H1 (cell line): ENCODE measurements around the gene KIF21A. TPM values are rescaled to one million over a fixed set of nuclear protein-coding genes. Genes with fewer than 3 reads are reported as not detected.

ENCODE experiments used
- CHD2 ChIP-seq: IDR thresholded peaks from 2 replicates; pipeline ENCODE4 v1.6.1; 2012; ENCODE audit warnings: low read length, improper control_type of control experiment
- CHD7 ChIP-seq: fragments of 300-600 bp; sonication (generic); IDR thresholded peaks from 2 replicates; pipeline ENCODE4 v1.7.1; 2012; ENCODE audit warnings: low read length, moderate library complexity, mild to moderate bottlenecking, inconsistent platforms; ENCODE audit not compliant: insufficient replicate concordance
- CTBP2 ChIP-seq: IDR thresholded peaks from 2 replicates; pipeline ENCODE4 v1.7.0; 2011; ENCODE audit warnings: borderline replicate concordance, mild to moderate bottlenecking, moderate library complexity, mixed read lengths, low read length; ENCODE audit not compliant: insufficient read depth, insufficient read length
- CTCF ChIP-seq, 3 experiments: IDR thresholded peaks; 1 replicate in 2 of 3; 2 replicates in 1 of 3; pipeline versions ENCODE4 v1.5.1 to v1.6.1; 2011; ENCODE audit warnings: low read length in 3 of 3, mild to moderate bottlenecking in 3 of 3, inconsistent platforms in 2 of 3, low read depth in 1 of 3, moderate library complexity in 1 of 3; ENCODE audit not compliant: insufficient read depth in 1 of 3; ENCODE audit errors: control extremely low read depth in 1 of 3
- GABPA ChIP-seq: IDR thresholded peaks from 2 replicates; pipeline ENCODE4 v1.6.1; 2011; ENCODE audit warnings: mild to moderate bottlenecking, low read length, moderate library complexity, borderline replicate concordance; ENCODE audit not compliant: insufficient read depth
- SIN3A ChIP-seq, 2 experiments: IDR thresholded peaks in 1 of 2; conservative IDR thresholded peaks in 1 of 2; 2 replicates each; pipeline ENCODE4 v1.6.1; 2011 to 2012; ENCODE audit warnings: low read length in 2 of 2, improper control_type of control experiment in 1 of 2, low read depth in 1 of 2, mild to moderate bottlenecking in 1 of 2
- SP1 ChIP-seq: IDR thresholded peaks from 2 replicates; pipeline ENCODE4 v1.6.1; 2011; ENCODE audit warnings: low read depth, low read length
- TAF1 ChIP-seq: IDR thresholded peaks from 2 replicates; pipeline ENCODE4 v1.6.1; 2011; ENCODE audit warnings: mild to moderate bottlenecking, low read depth, low read length
- TBP ChIP-seq: IDR thresholded peaks from 2 replicates; pipeline ENCODE4 v1.6.1; 2011; ENCODE audit warnings: low read depth, low read length, improper control_type of control experiment
- polyA plus RNA-seq, 7 experiments: library from polyadenylated mRNA; depleted of rRNA in 3 of 7; stranded (reverse) in 5 of 7; unstranded in 2 of 7; fragments of >200 nt in 5 of 7; fragments of 200-250 nt in 2 of 7; gene quantifications; 1 replicate in 5 of 7; 2 replicates in 1 of 7; 4 replicates in 1 of 7; pipeline versions ENCODE4 v1.2.1 to v1.2.3, GENCODE V29; 2011 to 2013; ENCODE audit warnings: missing spikeins in 2 of 7, mixed read lengths in 2 of 7
- total RNA-seq: library from RNA; stranded (reverse); fragmentation: NEBNext Ultra II Directional; extraction: Animal tissue kit (Norgen Biotek cat#: 25700); gene quantifications from 2 replicates; pipeline ENCODE4 v1.2.1, GENCODE V29; 2021

The KIF21A gene
- total and polyA plus RNA-seq, 2 of the 8 experiments (the other 6 are each of a cell fraction or from before 2014, with no cell fraction given) = 10.0 to 26.0 TPM

GRCh38 chr12:39440781-39441180 is 2.1 kb downstream of the KIF21A start (continued):
- TF ChIP-seq CHD7 (no peak), TBP (no peak), TAF1 (no peak), CTBP2 (no peak), SP1 (no peak), CHD2 (no peak), GABPA (no peak), CTCF (IDR thresholded peaks at IDR 0.05; ENCODE audit: control extremely low read depth in 1 of 3, insufficient read depth in 1 of 3, low read depth in 1 of 3, low read length in 3 of 3) (no peak), SIN3A (conservative IDR thresholded peaks at IDR 0.05 in 1 of 2, IDR thresholded peaks at IDR 0.05 in 1 of 2; ENCODE audit: low read depth in 1 of 2, low read length in 2 of 2) (no peak)
